HG03139 (cell line): ENCODE data around the gene TJP3.

Experiments used
- ATAC-seq: cut with Tn5 transposase; IDR thresholded peaks from one replicate; pipeline ENCODE4 v1.9.1; 2021; ENCODE audit not compliant: unreplicated experiment

Gene TJP3

GRCh38 chr19:3690551-3691371, 17.4 kb upstream of the TJP3 start:
- ATAC-seq: no peak

- no peak for ATAC-seq
Observed at GRCh38 chr19:3691372-3691716, 16.8 kb upstream of the TJP3 start.

- no peak for ATAC-seq
Observed at GRCh38 chr19:3691726-3692125, 16.5 kb upstream of the TJP3 start.

GRCh38 chr19:3692141-3693024, 15.8 kb upstream of the TJP3 start:
- ATAC-seq: no peak

GRCh38 chr19:3693025-3693925, 14.9 kb upstream of the TJP3 start:
- no peak for ATAC-seq

- no peak for ATAC-seq
Observed at GRCh38 chr19:3694361-3695123, 13.6 kb upstream of the TJP3 start.

GRCh38 chr19:3695124-3695733, 13.0 kb upstream of the TJP3 start:
- no peak for ATAC-seq

GRCh38 chr19:3695986-3696659, 12.1 kb upstream of the TJP3 start:
- ATAC-seq: no peak

- ATAC-seq: no peak
Observed at GRCh38 chr19:3696660-3696995, 11.6 kb upstream of the TJP3 start.

- no peak for ATAC-seq
Observed at GRCh38 chr19:3697094-3697493, 11.1 kb upstream of the TJP3 start.

- ATAC-seq: no peak
Observed at GRCh38 chr19:3697671-3698385, 10.4 kb upstream of the TJP3 start.

GRCh38 chr19:3698386-3698950, 9.7 kb upstream of the TJP3 start:
- no peak for ATAC-seq

- no peak for ATAC-seq
Observed at GRCh38 chr19:3698974-3699740, 9.0 kb upstream of the TJP3 start.

- peak; percentile 29 for ATAC-seq
Observed at GRCh38 chr19:3699741-3700241, 8.4 kb upstream of the TJP3 start.

- peak; percentile 75 for ATAC-seq
Observed at GRCh38 chr19:3700242-3701032, 7.7 kb upstream of the TJP3 start, which contains the start of gene PIP5K1C. Gene PIP5K1C, minus strand, starts transcription at chr19:3700468. Its CDS starts 78 bp downstream, at chr19:3700390.

- ATAC-seq: no peak
Observed at GRCh38 chr19:3701200-3701599, 7.0 kb upstream of the TJP3 start.

GRCh38 chr19:3707868-3708206, 347 bp upstream of the TJP3 start:
- no peak for ATAC-seq
